GM20431 (cell line): ENCODE results near the gene VLDLR.

ENCODE experiments used
- in situ Hi-C: fragments of 300-500 bp; cut with MseI, MboI; formaldehyde crosslinking; loops from one replicate; pipeline ENCODE4 v1.15.0; 2020; ENCODE audit warnings: low sequenced_read_pairs; ENCODE audit not compliant: unreplicated experiment

VLDLR gene

GRCh38 chr9:2621722-2622460, at the start of gene VLDLR:
VLDLR (plus strand) TSS chr9:2621787; CDS start chr9:2622190, 403 bp downstream.
- in situ Hi-C loops: no loop called here

- in situ Hi-C loops: no loop called here
Observed at GRCh38 chr9:2574203-2574602, 47.4 kb upstream of the VLDLR start.

- in situ Hi-C loops: no loop called here
Observed at GRCh38 chr9:2576631-2577030, 45.0 kb upstream of the VLDLR start.

GRCh38 chr9:2583308-2584013, 38.1 kb upstream of the VLDLR start:
- in situ Hi-C loops: no loop called here

GRCh38 chr9:2591967-2592366, 29.6 kb upstream of the VLDLR start:
- in situ Hi-C loops: no loop called here

GRCh38 chr9:2593744-2594143, 27.8 kb upstream of the VLDLR start:
- in situ Hi-C loops: no loop called here

- in situ Hi-C loops: no loop called here
Observed at GRCh38 chr9:2595973-2596372, 25.6 kb upstream of the VLDLR start.

- in situ Hi-C loops: no loop called here
Observed at GRCh38 chr9:2597483-2597882, 24.1 kb upstream of the VLDLR start.

GRCh38 chr9:2599896-2600295, 21.7 kb upstream of the VLDLR start:
- in situ Hi-C loops: no loop called here

GRCh38 chr9:2600307-2600706, 21.3 kb upstream of the VLDLR start:
- in situ Hi-C loops: no loop called here

GRCh38 chr9:2601785-2602378, 19.7 kb upstream of the VLDLR start:
- in situ Hi-C loops: no loop called here

- in situ Hi-C loops: no loop called here
Observed at GRCh38 chr9:2602704-2603116, 18.9 kb upstream of the VLDLR start.

- in situ Hi-C loops: no loop called here
Observed at GRCh38 chr9:2603621-2604020, 18.0 kb upstream of the VLDLR start.

- in situ Hi-C loops: no loop called here
Observed at GRCh38 chr9:2605246-2605645, 16.3 kb upstream of the VLDLR start.

- in situ Hi-C loops: no loop called here
Observed at GRCh38 chr9:2608276-2608675, 13.3 kb upstream of the VLDLR start.

- in situ Hi-C loops: no loop called here
Observed at GRCh38 chr9:2610985-2611384, 10.6 kb upstream of the VLDLR start.

- in situ Hi-C loops: no loop called here
Observed at GRCh38 chr9:2611961-2612360, 9.6 kb upstream of the VLDLR start.

GRCh38 chr9:2613730-2614271, 7.8 kb upstream of the VLDLR start:
- in situ Hi-C loops: no loop called here

GRCh38 chr9:2615497-2615896, 6.1 kb upstream of the VLDLR start:
- in situ Hi-C loops: no loop called here

- in situ Hi-C loops: no loop called here
Observed at GRCh38 chr9:2616692-2617377, 4.8 kb upstream of the VLDLR start.
